CD4-positive, CD25-positive, alpha-beta regulatory T cell (primary cell): ENCODE data around the gene PDSS2. TPM values are rescaled to one million over a fixed set of nuclear protein-coding genes. Genes with fewer than 3 reads are reported as not detected.

Source experiments
- ATAC-seq, 2 donors: fragments of 150-1000 bp; cut with Tn5 transposase; one replicate each; pipeline ENCODE4 v1.10.0; 2021; ENCODE audit warnings: low read depth in 2 of 2, moderate number of reproducible peaks in 2 of 2, moderate library complexity in 1 of 2
- DNase-seq, 3 donors: peaks; one replicate each; pipeline versions ENCODE4 v3.0.0 to v3.0.0-alpha.2; 2012 to 2022; ENCODE audit warnings: mixed read lengths in 1 of 3
- H3K27ac ChIP-seq: one replicate; pipeline ENCODE4 v1.7.0; 2013; ENCODE audit warnings: mild to moderate bottlenecking, low read length; ENCODE audit not compliant: insufficient read depth, poor library complexity, severe bottlenecking
- H3K27me3 ChIP-seq: one replicate; pipeline ENCODE4 v1.7.0; 2013; ENCODE audit warnings: low read length; ENCODE audit not compliant: control insufficient read depth, insufficient read depth
- H3K36me3 ChIP-seq: one replicate; pipeline ENCODE4 v1.7.0; 2013; ENCODE audit warnings: mild to moderate bottlenecking, low read length, moderate library complexity; ENCODE audit not compliant: control insufficient read depth, insufficient read depth
- H3K4me1 ChIP-seq: 2 replicates; pipeline ENCODE4 v1.7.0; 2013; ENCODE audit warnings: mild to moderate bottlenecking, low read length; ENCODE audit not compliant: insufficient read depth, control insufficient read depth, poor library complexity, severe bottlenecking
- H3K4me3 ChIP-seq: one replicate; pipeline ENCODE4 v1.7.0; 2013; ENCODE audit warnings: low read depth, mild to moderate bottlenecking, low read length, moderate library complexity
- H3K9me3 ChIP-seq, 2 experiments: 1 replicate in 1 of 2; 2 replicates in 1 of 2; pipeline ENCODE4 v1.7.0; 2013; ENCODE audit warnings: low read length in 2 of 2, mild to moderate bottlenecking in 1 of 2, moderate library complexity in 1 of 2; ENCODE audit not compliant: control insufficient read depth in 2 of 2
- H3K27ac Mint-ChIP-seq, 3 donors: one replicate each; pipeline ENCODE4 v1.8.0; 2020 to 2022; ENCODE audit warnings: mild to moderate bottlenecking in 3 of 3, mixed read lengths in 3 of 3, moderate library complexity in 2 of 3
- H3K27me3 Mint-ChIP-seq: one replicate; pipeline ENCODE4 v1.8.0; 2022; ENCODE audit warnings: mild to moderate bottlenecking, mixed read lengths
- H3K36me3 Mint-ChIP-seq: one replicate; pipeline ENCODE4 v1.8.0; 2020; ENCODE audit warnings: mixed read lengths
- H3K4me1 Mint-ChIP-seq, 4 donors: one replicate each; pipeline ENCODE4 v1.8.0; 2020 to 2022; ENCODE audit warnings: mixed read lengths in 4 of 4, mild to moderate bottlenecking in 1 of 4
- H3K4me3 Mint-ChIP-seq, 4 donors: one replicate each; pipeline ENCODE4 v1.8.0; 2020 to 2022; ENCODE audit warnings: mild to moderate bottlenecking in 4 of 4, mixed read lengths in 4 of 4, moderate library complexity in 3 of 4
- H3K9me3 Mint-ChIP-seq, 7 donors: one replicate each; pipeline ENCODE4 v1.8.0; 2020 to 2022; ENCODE audit warnings: mixed read lengths in 7 of 7, mild to moderate bottlenecking in 3 of 7, moderate library complexity in 2 of 7
- polyA plus RNA-seq, 4 donors: library from polyadenylated mRNA; unstranded; fragments of 300-500 nt; fragmentation: Illumina TruSeq; gene quantifications; one replicate each; pipeline ENCODE4 v1.2.3, GENCODE V29; 2021
- total RNA-seq: library from RNA; stranded (reverse); gene quantifications from one replicate; pipeline ENCODE4 v1.2.3, GENCODE V29; 2022

The PDSS2 gene
- total and polyA plus RNA-seq, 5 donors from 2014 or later, result 11.6 to 18.8 (median 15.1) TPM

GRCh38 chr6:107340881-107341280 is 118.5 kb downstream of the PDSS2 start:
- no peaks in the 10 kb centered on the region for H3K36me3 Mint-ChIP-seq
- no peaks in the 10 kb centered on the region for H3K9me3 ChIP-seq
- ATAC-seq (no peak), DNase-seq (no peak)
- no peaks in the 10 kb centered on the region for H3K27me3 ChIP-seq
- H3K4me3 ChIP-seq, result no peak overlapping the region
- H3K4me3 Mint-ChIP-seq, result no peak overlapping the region
- H3K9me3 Mint-ChIP-seq, result no peaks in the 10 kb centered on the region
- H3K36me3 ChIP-seq, result no peaks in the 10 kb centered on the region
- no peaks in the 10 kb centered on the region for H3K4me1 ChIP-seq
- no peak overlapping the region for H3K27ac Mint-ChIP-seq
- no peaks in the 10 kb centered on the region for H3K27me3 Mint-ChIP-seq
- H3K4me1 Mint-ChIP-seq, result peaks cover 2 to 6% (median 5%) of the 10 kb centered on the region in 4 donors
- H3K27ac ChIP-seq, result no peak overlapping the region

GRCh38 chr6:107337191-107337741 is 122.1 kb downstream of the PDSS2 start:
- no peaks in the 10 kb centered on the region for H3K9me3 Mint-ChIP-seq
- Histone ChIP-seq H3K4me1 (no peaks in the 10 kb centered on the region), H3K27me3 (no peaks in the 10 kb centered on the region), H3K36me3 (no peaks in the 10 kb centered on the region), H3K9me3 (no peaks in the 10 kb centered on the region), H3K4me3 (no peak overlapping the region), H3K27ac (no peak overlapping the region)
- peak overlapping the region in 1 of 3 donors; percentile 0 for H3K27ac Mint-ChIP-seq
- H3K27me3 Mint-ChIP-seq, result no peaks in the 10 kb centered on the region
- peaks cover 0 to 4% (median under 1%) of the 10 kb centered on the region in 4 donors for H3K4me1 Mint-ChIP-seq
- ATAC-seq, result no peak
- H3K4me3 Mint-ChIP-seq, result no peak overlapping the region
- peaks cover 12% of the 10 kb centered on the region for H3K36me3 Mint-ChIP-seq
- no peak for DNase-seq

- Histone ChIP-seq H3K4me3 (no peak overlapping the region), H3K9me3 (no peaks in the 10 kb centered on the region), H3K36me3 (no peaks in the 10 kb centered on the region), H3K4me1 (peaks cover 3% of the 10 kb centered on the region), H3K27me3 (no peaks in the 10 kb centered on the region), H3K27ac (no peak overlapping the region)
- no peaks in the 10 kb centered on the region for H3K9me3 Mint-ChIP-seq
- DNase-seq (no peak), ATAC-seq (no peak)
- peaks cover 0 to 17% (median 13%) of the 10 kb centered on the region in 4 donors for H3K4me1 Mint-ChIP-seq
- no peak overlapping the region for H3K4me3 Mint-ChIP-seq
- H3K27me3 Mint-ChIP-seq, result no peaks in the 10 kb centered on the region
- peaks cover 19% of the 10 kb centered on the region for H3K36me3 Mint-ChIP-seq
- no peak overlapping the region for H3K27ac Mint-ChIP-seq
Observed at GRCh38 chr6:107334026-107334425, 125.3 kb downstream of the PDSS2 start.

- H3K4me3 ChIP-seq, result no peak overlapping the region
- H3K36me3 ChIP-seq, result no peaks in the 10 kb centered on the region
- H3K4me1 Mint-ChIP-seq, result peaks cover 0 to 17% (median 13%) of the 10 kb centered on the region in 4 donors
- H3K27me3 ChIP-seq, result no peaks in the 10 kb centered on the region
- no peaks in the 10 kb centered on the region for H3K9me3 Mint-ChIP-seq
- H3K36me3 Mint-ChIP-seq, result peaks cover 23% of the 10 kb centered on the region
- no peaks in the 10 kb centered on the region for H3K27me3 Mint-ChIP-seq
- no peak overlapping the region for H3K4me3 Mint-ChIP-seq
- H3K27ac Mint-ChIP-seq, result no peak overlapping the region
- ATAC-seq (no peak), DNase-seq (no peak)
- H3K4me1 ChIP-seq, result peaks cover 3% of the 10 kb centered on the region
- no peak overlapping the region for H3K27ac ChIP-seq
- H3K9me3 ChIP-seq, result no peaks in the 10 kb centered on the region
Observed at GRCh38 chr6:107333491-107333890, 125.9 kb downstream of the PDSS2 start.

- Mint-ChIP-seq H3K27me3 (no peaks in the 10 kb centered on the region), H3K4me1 (peaks cover 0 to 16% (median 11%) of the 10 kb centered on the region in 4 donors), H3K36me3 (peaks cover 26% of the 10 kb centered on the region), H3K9me3 (peaks cover 0 to 1% (median 0%) of the 10 kb centered on the region in 7 donors), H3K27ac (peak overlapping the region in 1 of 3 donors; percentile 38), H3K4me3 (no peak overlapping the region)
- Histone ChIP-seq H3K27me3 (no peaks in the 10 kb centered on the region), H3K36me3 (no peaks in the 10 kb centered on the region), H3K27ac (no peak overlapping the region), H3K4me1 (peaks cover 3% of the 10 kb centered on the region), H3K4me3 (no peak overlapping the region), H3K9me3 (no peaks in the 10 kb centered on the region)
- no peak for ATAC-seq
- no peak for DNase-seq
Observed at GRCh38 chr6:107331409-107332386, 127.7 kb downstream of the PDSS2 start.

- Histone ChIP-seq H3K36me3 (no peaks in the 10 kb centered on the region), H3K9me3 (no peaks in the 10 kb centered on the region), H3K27ac (no peak overlapping the region), H3K27me3 (no peaks in the 10 kb centered on the region), H3K4me3 (no peak overlapping the region), H3K4me1 (peaks cover 3% of the 10 kb centered on the region)
- H3K9me3 Mint-ChIP-seq, result peaks cover 0 to 1% (median 0%) of the 10 kb centered on the region in 7 donors
- ATAC-seq, result peak; percentile 58 to 72
- peak in 1 of 3 donors; percentile 72 for DNase-seq
- H3K4me3 Mint-ChIP-seq, result peak overlapping the region in 2 of 4 donors; percentile 6 to 11
- H3K4me1 Mint-ChIP-seq, result peaks cover under 1 to 16% (median 11%) of the 10 kb centered on the region in 4 donors
- H3K27me3 Mint-ChIP-seq, result no peaks in the 10 kb centered on the region
- peaks cover 26% of the 10 kb centered on the region for H3K36me3 Mint-ChIP-seq
- peak overlapping the region in 1 of 3 donors; percentile 84 for H3K27ac Mint-ChIP-seq
Observed at GRCh38 chr6:107330168-107330567, 129.2 kb downstream of the PDSS2 start.

GRCh38 chr6:107329063-107329860 is 130.1 kb downstream of the PDSS2 start:
- DNase-seq, result no peak
- H3K27ac Mint-ChIP-seq, result peak overlapping the region in 2 of 3 donors; percentile 23 to 84

More at GRCh38 chr6:107329063-107329860, 130.1 kb downstream of the PDSS2 start:
- Mint-ChIP-seq H3K4me1 (peaks cover 8 to 16% (median 11%) of the 10 kb centered on the region in 4 donors), H3K4me3 (peak overlapping the region in 1 of 4 donors; percentile 40), H3K36me3 (peaks cover 24% of the 10 kb centered on the region), H3K27me3 (no peaks in the 10 kb centered on the region), H3K9me3 (peaks cover 0 to 1% (median 0%) of the 10 kb centered on the region in 7 donors)
- H3K9me3 ChIP-seq, result no peaks in the 10 kb centered on the region
- H3K27ac ChIP-seq, result no peak overlapping the region
- H3K4me3 ChIP-seq, result no peak overlapping the region
- peaks cover 3% of the 10 kb centered on the region for H3K4me1 ChIP-seq
- H3K36me3 ChIP-seq, result no peaks in the 10 kb centered on the region
- ATAC-seq, result no peak
- H3K27me3 ChIP-seq, result no peaks in the 10 kb centered on the region
